NCI-H1092 (cell line): ENCODE measurements around the gene SBSN.

Experiments used
- DNase-seq: peaks from one replicate; lab custom pipeline; 2025; lab: John Stamatoyannopoulos, UW

SBSN gene

DNA sequence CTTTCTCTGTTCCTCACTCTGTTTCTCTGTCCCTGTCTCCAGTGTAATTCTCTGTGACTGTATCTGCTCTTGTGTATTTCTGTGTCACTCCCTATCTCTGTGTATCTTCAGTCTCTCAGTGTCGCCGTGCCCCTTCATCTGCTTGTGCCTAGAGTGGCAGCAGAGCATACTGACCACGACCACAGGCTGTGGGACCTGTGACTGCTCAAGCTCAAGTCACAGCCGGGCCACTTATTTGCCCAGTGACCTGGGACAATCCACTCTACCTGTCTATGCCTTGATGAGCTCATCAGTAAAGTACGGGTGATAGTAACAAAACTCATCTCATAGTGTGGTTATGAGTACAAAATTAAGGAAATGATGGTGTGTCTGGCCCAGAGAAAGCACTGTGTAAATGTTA, 26.0 kb upstream of the SBSN start:
- no peak for DNase-seq

DNA sequence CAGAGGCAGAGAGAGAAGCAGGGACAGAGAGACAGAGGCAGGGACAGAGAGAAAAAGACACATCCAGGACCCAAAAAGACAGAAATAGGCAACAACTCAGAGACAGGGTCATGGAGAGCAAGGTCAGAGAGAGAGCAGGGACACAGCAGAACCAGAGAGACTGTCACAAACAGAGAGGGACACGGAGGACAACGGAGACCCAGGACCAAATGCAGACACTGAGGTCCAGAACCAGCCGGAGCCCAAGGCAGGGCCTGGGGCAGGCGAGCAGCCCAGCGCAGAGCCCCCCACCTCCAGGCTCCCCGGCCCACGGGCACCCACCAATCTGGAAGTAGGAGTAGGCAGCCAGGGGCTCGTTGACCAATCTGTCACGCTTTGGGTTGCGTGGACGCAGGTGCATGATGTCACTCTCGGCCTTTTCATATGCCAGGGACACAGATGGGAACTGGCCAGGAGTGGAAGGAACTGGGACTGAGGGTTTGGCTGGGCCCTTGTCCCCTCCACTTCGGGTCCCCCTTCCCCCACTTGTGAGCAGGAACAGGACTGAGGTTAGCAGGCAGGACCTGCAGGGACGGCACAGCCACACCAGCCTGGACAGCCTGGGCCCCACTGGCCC, 25.4 kb upstream of the SBSN start:
- DNase-seq = no peak

DNA sequence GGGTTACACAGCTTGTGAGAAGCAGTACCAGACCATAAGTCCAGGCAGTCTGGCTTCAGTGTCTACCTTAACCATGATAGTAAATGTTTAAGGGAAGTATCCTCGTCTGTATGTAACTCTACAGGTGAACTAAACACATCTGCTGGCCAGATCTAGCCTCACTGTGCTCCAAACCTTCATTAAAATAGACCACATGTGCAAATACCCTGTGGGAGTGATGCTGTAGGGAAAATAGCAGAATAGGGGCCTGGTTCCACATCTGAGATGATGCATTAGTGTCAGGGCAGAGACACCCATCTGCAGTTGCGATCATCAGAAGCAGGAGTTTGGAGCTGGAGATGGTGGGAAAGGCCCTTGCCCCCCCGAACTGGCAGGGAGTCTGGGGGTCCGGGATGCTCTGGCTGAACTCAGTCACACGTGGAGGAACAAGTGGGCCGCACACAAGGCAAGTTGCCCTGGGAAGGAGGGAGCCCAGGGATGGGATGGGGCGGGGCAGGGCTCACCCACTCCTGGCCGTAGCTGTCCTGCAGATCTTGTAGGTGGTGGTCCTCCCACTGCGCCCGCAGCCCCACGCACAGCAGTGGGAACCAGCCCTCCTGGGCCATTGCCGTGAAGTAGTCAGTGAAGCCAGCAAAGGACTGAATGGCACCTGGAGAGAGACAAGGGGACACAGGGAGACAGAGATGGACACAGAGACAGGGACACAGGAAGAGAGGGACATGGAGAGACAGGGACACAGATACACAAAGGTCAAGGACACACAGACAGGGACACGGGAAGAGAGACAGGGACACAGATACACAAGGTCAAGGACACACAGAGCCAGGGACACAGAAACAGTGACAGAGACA, 24.6 kb upstream of the SBSN start:
- DNase-seq = no peak

DNA sequence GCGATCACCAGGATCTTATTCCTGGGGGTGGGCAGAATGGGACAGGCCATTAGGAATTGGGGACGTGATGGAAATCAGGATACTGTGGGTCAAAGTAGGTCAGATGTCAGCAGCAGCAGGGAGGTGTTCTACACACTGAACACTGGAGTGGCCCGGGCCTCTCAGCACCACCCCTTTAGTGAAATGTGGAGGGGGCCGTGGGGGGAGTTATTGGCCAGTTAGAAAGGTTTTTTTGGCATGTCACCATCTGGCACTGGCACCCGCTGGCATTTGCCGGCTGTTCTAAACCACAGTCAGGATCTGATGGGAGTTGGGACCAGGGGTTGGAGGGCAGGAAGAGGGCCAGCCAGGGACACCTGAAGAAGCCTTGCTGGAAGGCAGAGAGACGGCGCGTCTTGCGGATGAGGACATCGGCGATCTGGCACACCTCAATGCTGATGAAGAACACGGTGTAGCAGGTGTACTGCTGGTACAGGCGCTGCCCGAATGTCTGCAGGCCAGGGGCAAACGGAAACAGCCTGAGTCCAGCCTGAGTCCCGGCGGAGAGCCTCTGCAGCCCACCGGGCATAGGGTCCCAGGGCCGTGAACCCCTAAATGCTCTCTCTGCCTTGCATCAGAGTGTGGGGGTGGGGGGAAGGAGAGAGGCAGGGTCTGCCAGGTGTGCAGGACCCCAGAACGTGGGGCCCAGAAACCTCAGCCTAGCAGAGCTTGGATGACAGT, 23.1 kb upstream of the SBSN start:
- DNase-seq = no peak

DNA sequence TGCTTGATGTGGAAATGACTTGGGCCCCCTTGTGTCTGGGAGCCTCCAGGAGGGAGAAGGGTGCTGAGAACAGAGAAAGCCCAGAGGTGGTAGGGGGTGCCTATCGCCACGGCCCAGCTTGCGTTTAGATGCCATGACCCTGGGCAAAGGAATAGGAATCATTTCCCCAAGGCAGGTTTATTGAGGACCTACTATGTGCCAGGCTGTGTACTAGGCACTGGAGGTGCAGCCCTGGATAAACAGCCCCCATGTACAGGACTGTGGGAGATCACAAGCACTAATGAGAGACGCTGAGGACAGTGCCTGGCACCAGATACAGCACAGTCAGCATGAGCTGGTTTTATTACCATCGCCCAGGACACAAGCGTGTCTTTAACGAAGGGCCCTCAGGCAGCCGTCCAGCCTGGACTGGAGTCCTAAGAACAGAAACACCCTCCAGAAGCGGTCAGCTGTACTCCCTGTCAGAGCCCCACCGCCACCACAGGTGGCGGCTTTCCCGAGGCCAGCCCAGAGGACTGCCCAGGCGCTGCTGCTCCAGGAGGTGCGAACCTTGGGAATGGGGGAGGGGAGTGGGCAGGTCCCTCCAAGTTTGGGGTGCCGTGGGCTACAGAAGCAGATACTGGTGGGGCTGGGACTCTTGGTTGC, 21.9 kb upstream of the SBSN start:
- DNase-seq = no peak

DNA sequence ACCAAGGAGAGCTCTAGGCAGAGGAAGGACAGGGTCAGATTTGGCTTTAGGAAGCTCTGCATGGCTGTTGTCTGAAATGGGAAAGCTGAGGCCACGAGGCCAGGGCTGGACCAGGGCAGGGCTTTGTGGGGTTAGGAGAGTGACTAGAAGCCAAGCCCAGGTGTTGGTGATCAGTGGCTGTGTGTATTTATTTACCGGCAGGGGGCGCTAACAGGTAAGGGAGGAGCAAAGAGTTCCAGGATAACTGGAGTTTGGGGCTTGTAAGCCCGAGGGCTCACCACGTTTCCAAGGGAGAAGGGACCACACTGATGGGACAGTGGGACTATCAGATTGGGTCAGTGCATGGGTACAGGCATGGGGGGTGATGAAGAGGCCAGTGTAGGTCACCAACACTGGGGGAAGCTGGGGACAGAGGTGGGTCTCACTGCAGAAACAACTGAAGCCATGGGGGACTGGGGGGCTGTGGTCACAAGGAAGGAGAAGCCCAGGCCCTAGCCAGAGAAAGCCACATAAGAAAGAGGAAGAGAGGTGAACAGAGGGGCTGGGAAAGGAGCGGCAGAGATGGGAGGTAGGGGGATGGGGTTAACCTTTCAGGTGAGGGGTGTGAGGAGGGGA, 21.2 kb upstream of the SBSN start:
- peak; percentile 23 for DNase-seq

DNA sequence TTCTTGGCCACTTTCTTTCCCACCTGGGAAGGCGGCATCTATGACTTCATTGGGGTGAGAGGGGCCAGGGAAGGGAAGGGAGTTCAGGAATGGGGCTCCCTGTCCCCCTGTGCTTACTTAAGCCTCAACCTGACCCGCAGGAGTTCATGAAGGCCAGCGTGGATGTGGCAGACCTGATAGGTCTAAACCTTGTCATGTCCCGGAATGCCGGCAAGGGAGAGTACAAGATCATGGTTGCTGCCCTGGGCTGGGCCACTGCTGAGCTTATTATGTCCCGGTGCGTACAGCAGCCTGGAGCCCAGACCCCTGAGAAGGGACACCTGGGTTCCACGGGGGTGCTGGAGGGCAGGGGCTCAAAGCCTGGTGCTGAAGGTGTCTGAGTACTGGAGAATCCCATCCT, 18.4 kb upstream of the SBSN start:
- no peak for DNase-seq

DNA sequence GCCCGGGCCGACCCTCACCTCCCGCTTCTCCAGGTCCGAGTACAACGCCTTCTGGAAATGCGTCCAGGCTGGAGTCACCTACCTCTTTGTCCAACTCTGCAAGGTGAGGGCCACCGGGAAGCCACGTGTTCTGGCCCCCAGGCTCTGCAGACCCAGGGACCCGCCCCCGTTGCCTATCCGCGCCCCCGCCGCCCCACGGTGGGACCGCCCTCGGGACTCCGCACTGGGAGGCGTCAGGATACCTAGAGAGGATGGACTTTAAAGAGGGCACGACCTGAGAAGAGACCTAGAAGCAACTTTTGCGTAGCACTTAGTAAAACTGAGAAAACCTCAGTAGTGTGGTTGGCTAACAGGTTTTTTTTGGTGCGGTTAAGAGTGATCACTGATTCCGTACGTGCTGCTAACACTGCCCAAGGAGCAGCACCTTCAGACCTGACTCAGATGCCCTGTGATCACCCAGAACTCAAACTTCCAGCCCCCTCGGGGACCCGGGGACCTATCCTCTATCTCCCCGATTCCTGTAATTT, 17.8 kb upstream of the SBSN start:
- no peak for DNase-seq

DNA sequence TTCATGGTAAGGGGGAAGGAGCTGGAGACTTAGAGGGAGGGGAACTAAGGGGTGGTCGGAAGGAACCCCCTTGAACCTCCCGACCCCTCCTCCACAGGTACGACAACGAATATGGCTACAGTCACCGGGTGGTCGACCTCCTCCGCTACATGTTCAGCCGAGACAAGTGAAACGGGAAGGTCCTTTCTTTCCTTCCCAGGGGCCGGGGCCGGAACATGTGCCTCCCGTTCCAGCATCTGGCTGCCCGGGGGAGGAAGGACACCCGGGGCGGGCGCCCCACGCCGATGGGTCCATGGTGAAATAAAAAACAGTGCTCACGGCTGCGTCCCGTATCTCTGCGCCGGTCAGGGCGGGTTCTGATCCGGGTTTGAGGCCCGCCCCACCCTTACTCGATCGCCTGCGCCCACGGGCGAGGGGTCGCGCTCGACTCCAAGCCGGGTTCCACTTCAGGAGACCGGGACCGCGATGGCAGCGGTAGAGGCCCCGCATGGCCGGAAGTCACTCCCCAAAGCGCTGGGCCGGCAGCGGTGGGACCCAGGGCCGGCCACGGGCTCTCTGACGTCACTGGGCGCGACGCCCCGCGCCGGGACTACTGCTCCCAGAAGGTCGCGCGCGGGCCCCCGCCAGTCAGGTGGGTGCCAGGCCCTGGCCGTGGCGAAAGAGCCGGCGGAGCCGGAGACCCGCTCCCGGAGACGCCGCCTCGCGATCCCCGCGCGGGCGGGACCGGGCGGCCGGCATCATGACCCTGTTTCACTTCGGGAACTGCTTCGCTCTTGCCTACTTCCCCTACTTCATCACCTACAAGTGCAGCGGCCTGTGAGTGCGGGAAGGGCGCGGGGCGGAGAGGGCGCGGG, 17.1 kb upstream of the SBSN start, which contains the start of gene TMEM147:
Gene TMEM147, plus strand, starts transcription at position 626 of the 854 bp plus-strand sequence. Its CDS starts 114 bp downstream, at position 740.
- peak; percentile 57 for DNase-seq

DNA sequence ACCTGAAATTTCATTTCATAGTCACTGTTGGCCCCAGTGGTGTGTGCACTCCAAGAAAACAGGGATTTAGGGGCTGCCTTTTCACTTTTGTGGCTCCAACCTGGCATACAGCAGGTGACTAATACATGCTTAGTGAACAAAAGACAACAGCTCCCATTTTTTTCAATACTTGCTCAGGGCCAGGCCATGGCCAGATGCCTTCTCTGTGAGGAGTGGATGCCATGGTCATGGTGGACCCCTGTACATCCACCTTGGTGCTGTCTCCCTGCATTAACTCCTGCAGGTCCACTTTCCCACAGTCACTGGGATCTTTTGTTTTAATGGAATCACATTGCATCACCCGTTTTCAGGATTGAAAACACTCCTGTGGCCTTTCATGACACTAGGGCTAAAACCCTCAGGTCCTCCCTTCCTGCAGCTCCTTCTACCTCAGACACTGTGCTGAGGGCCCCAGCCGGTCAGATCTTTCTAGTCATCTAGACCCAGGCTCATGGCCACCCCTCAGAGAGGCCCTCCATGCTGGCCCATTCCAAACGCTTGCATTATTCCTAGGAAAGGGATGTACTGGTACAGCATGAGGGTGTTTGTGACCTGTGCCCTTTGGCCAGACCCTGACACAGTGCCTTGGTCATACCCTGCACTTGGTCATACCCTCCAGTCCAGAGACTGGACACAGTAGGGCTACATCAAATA, 16.1 kb upstream of the SBSN start:
- DNase-seq = no peak

DNA sequence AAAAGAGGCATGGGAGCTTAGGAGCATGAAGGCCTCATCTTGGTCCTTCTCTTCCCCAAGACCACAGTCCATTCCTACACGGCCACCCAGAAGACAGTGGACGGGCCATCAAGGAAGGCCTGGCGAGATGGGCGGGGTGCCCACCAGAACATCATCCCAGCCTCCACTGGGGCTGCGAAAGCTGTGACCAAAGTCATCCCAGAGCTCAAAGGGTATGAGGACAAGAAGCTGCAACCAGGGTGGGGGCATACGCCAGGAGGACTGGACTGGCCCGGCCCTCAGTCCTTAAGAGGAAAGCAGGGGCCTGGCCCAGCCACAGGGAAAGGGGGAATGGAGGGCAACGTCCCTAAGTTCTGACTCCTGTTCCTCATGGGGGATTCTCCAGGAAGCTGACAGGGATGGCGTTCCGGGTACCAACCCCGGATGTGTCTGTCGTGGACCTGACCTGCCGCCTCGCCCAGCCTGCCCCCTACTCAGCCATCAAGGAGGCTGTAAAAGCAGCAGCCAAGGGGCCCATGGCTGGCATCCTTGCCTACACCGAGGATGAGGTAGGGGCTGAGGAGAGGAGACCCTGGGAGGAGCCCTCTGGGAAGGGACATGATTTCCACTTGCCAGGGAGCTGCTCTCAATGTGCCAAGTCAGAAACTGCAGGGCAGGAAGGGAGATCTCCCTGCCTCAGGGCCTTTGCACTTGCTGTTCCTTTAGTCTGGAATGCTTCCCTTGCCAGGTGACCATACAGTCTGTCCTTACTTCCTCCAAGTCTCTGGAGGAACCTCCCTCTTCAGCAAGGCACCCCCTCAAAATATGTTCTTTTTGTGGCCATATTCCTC, 15.4 kb upstream of the SBSN start:
- DNase-seq = no peak

DNA sequence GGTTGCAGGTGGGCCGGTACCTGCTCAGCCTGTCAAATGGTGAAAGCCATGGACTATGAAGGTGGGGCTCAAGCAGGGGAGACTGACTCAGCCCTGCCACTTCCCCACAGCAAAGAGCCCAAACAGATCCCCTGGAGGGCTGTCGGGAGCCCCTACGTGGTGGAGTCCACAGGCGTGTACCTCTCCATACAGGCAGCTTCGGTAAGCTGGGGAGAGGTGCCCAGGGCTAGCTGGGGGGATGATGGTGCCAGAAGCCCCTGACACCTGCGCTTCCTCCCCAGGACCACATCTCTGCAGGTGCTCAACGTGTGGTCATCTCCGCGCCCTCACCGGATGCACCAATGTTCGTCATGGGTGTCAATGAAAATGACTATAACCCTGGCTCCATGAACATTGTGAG, 14.1 kb upstream of the SBSN start:
- no peak for DNase-seq

DNA sequence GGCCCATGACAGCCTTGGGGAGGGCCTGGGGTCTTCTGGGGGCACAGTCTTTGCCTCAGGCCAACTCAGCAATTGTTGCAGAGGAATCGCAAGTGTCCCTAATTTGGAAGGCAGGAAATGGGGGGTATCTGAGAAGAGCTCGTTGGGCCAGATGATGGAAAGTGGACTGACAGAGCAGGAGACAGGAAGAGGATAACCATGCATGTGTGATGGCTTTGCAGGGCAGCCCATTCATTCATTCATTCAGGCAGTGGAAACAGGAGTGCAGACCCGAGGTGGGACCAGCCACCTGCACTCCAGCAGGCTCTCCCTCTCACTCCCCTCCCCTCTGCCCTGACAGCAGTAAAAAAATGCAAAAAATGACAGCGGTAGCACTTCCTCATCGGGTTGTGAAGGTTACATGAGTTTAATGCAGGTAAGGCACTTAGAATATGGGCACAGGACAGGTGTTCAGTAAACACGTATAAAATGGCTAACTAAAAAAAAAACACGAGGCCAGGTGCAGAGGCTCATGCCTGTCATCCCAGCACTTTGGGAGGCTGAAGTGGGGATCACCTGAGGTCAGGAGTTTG, 12.3 kb upstream of the SBSN start:
- no peak for DNase-seq

DNA sequence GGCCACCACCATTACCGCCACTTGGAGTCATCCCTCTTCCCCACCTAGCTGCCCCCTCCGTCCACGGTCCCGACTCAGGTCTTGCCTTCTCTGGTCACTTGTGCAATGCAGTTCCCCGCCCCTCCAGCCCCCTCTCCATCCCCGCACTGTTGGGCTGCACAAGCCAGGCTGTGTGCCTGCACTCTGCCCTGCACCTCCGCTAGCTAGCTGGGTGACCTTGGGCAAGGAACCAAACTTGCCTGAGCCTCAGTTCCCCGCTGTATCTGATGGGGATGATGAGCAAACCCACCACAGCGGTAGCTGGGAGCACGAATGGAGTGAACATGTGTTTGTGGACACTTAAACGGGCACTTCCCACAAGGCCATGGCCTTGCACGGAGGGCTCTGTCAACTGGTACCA, 11.7 kb upstream of the SBSN start:
- no peak for DNase-seq

DNA sequence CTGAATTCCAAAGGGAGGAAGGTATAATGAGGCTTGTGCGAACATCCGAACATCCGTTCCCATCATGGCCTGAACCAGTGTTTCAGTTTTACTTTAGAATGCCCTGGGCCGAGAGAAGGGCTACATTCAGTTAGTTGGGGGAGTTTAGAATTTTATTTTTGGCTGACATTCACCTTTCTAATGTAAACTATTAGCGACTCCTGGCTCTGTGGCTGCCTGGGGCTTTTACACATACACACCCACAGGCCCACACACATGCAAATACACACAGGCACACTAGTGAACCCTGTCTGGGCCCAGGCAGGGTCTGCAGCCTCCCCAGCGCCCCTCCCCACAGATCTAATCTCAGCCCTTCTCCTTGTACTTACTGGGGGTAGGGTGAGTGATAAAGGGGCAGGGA, 11.2 kb upstream of the SBSN start:
- DNase-seq = no peak

DNA sequence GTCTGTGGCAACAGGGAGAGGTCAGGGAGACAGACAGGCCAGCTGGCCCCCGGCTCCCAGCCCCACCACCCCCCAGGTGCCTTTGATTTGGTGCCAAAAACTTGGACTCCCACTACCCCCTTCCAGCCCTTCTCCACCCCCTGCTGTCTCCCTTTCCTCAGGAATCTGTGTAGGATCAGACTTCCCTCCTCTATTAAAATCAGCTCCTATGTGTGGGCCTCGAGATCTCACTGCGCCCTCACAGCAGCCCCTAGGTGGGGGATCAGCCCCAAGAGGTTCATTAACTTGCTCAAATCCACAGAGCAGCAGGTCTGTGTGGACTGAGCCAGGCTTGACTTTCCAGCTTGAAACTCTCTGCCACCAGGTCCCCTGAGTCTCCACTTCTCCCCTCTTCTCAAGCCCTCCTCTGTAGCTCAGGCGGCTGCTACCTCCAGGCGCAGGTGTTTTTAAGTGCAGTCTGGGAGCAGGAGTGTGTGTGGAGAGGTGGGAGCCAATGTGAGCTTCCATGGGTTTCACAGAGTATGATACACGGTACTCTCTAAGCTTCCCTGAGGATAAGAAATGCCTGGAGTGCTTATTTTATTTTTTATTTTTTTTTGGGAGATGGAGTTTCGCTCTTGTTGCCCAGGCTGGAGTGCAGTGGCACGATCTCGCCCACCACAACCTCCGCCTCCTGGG, 6.8 kb upstream of the SBSN start:
- DNase-seq = no peak

DNA sequence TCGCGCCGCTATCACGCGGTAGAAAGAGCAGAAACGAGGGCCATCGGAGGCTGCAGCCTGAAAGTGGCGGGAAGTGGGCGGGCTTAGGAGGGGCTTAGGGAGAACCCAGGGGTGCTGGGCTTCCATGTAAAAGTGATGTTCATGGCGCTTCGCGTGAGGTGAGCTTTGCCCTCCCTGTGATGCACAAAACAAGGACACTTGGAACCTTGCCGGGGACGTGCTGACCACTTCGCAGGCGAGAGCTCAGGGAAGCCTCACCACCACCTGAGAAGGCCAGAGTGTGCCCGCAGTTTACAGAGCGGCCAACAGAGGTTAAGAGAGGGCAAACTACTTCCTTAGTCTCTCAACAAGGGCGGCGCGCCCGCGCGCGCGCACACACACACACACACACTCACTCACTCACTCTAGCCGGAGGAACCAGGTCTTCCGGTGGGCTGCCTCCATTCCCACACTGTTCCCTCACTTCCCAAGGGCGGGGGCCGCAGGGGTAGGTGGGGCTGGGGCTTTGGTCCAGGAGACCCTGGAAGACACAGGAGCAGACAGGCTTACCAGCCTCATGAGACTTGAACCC, 5.8 kb upstream of the SBSN start:
- DNase-seq = no peak

DNA sequence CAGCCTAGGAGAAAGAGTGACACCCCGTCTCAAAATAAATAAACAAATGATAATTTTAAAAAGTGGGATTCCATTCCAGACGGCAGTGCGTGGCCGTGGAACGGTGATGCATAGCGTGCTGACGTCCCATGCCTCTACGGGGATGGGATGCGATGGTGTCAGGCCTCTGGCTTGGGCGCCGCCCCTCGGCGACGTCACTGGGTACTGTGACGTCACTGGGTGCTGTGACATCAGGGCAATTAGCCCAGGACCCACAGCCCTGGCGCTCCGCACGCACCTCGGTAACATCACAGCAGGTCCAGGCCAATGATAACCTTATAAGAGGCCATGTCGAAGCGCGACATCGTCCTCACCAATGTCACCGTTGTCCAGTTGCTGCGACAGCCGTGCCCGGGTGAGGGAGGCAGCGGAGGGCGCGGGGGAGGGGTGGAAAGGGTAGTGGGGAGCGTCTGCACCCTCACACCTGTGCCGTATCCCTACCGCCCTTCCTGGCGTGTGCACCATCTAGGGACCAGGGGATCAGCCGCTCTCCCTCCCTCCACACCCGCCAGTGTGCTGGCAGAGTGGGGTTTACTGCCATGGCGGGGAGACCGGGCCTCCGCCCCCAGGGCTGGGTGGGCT, 5.2 kb upstream of the SBSN start, which contains the start of gene GAPDHS:
Gene GAPDHS, plus strand, starts transcription at position 256 of the 621 bp plus-strand sequence. Its CDS starts 72 bp downstream, at position 328.
- DNase-seq = no peak
